ENCODE measurements around the gene THSD4. TPM values are rescaled to one million over a fixed set of nuclear protein-coding genes. Genes with fewer than 3 reads are reported as not detected.

Gene THSD4
- total RNA-seq, 1 experiment from 2014 or later = 24.2 TPM

GRCh38 chr15:71698030-71698429 lies 582.8 kb downstream of the THSD4 start:
- TF ChIP-seq, protein P1, sequence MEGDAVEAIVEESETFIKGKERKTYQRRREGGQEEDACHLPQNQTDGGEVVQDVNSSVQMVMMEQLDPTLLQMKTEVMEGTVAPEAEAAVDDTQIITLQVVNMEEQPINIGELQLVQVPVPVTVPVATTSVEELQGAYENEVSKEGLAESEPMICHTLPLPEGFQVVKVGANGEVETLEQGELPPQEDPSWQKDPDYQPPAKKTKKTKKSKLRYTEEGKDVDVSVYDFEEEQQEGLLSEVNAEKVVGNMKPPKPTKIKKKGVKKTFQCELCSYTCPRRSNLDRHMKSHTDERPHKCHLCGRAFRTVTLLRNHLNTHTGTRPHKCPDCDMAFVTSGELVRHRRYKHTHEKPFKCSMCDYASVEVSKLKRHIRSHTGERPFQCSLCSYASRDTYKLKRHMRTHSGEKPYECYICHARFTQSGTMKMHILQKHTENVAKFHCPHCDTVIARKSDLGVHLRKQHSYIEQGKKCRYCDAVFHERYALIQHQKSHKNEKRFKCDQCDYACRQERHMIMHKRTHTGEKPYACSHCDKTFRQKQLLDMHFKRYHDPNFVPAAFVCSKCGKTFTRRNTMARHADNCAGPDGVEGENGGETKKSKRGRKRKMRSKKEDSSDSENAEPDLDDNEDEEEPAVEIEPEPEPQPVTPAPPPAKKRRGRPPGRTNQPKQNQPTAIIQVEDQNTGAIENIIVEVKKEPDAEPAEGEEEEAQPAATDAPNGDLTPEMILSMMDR (IDR thresholded peaks at IDR 0.05; ENCODE audit: unreplicated experiment) = no peak
- CTCF ChIA-PET = no interaction called here
- no peaks in the 10 kb centered on the region for H3K9me3 Mint-ChIP-seq (ENCODE audit: low read depth, unreplicated experiment)
- DNase-seq = no peak
- no peak overlapping the region for H3K4me3 Mint-ChIP-seq (ENCODE audit: low read depth, unreplicated experiment)
- BruUV-seq (replicated peaks) = no TSS peak
- intact Hi-C loops (cut with micrococcal nuclease; ENCODE audit: unreplicated experiment) = no loop called here
- H3K27ac Mint-ChIP-seq (ENCODE audit: unreplicated experiment) = no peak overlapping the region
- no peaks in the 10 kb centered on the region for H3K27me3 Mint-ChIP-seq (ENCODE audit: unreplicated experiment)
- no peaks in the 10 kb centered on the region for H3K4me1 Mint-ChIP-seq (ENCODE audit: low read depth, unreplicated experiment)
- no peaks in the 10 kb centered on the region for H3K36me3 Mint-ChIP-seq (ENCODE audit: insufficient read depth, unreplicated experiment)

DNA sequence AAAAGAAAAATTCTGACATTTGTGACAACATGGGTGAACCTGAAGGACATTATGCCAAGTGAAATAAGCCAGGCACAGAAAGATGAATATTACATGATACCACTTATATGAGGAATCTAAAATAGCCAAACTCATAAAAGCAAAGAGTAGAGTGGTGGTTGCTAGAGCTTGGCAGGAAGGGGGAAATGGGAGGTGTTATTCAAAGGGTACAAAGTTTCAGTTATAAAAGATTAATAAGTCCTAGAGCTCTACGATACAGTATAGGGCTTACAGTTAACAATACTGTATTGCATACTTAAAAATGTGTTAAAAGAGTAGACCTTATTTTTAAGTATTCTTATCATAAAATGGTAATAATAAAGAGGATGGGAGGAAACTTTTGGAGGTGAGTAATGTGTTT lies 583.5 kb downstream of the THSD4 start:
- no peak overlapping the region for H3K27ac Mint-ChIP-seq (ENCODE audit: unreplicated experiment)
- H3K27me3 Mint-ChIP-seq (ENCODE audit: unreplicated experiment) = no peaks in the 10 kb centered on the region
- no peaks in the 10 kb centered on the region for H3K36me3 Mint-ChIP-seq (ENCODE audit: insufficient read depth, unreplicated experiment)
- no peak overlapping the region for H3K4me3 Mint-ChIP-seq (ENCODE audit: low read depth, unreplicated experiment)
- no peaks in the 10 kb centered on the region for H3K9me3 Mint-ChIP-seq (ENCODE audit: low read depth, unreplicated experiment)
- H3K4me1 Mint-ChIP-seq (ENCODE audit: low read depth, unreplicated experiment) = no peaks in the 10 kb centered on the region
- no TSS peak for BruUV-seq (replicated peaks)
- TF ChIP-seq, protein P1 (IDR thresholded peaks at IDR 0.05; ENCODE audit: unreplicated experiment) = no peak
- CTCF ChIA-PET = interaction anchor here (0.8 kb wide), 1 partner anchor 9 kb away, joined by 7 read pairs; no protein-coding TSS in a partner anchor
- intact Hi-C loops (cut with micrococcal nuclease; ENCODE audit: unreplicated experiment) = no loop called here
- no peak for DNase-seq

DNA sequence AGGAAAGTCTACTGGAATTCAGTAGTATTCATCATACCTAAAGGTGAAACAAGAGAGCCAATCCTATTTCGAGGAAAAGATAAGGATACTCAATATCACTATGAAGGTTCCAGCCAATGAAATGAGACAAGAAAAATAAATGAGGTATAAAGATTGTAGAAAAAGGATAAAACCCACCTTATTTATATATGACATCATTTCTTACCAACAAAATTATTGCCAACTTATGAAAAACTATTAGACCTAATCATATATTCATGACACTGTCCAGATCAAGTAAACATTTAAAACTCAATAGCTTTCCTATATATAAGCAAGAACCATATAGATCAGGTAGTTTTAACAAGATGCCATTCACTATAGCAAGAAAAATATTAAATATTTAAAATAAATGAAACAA lies 584.7 kb downstream of the THSD4 start:
- H3K36me3 Mint-ChIP-seq (ENCODE audit: insufficient read depth, unreplicated experiment) = no peaks in the 10 kb centered on the region
- H3K27ac Mint-ChIP-seq (ENCODE audit: unreplicated experiment) = no peak overlapping the region
- intact Hi-C loops (cut with micrococcal nuclease; ENCODE audit: unreplicated experiment) = no loop called here
- no peaks in the 10 kb centered on the region for H3K9me3 Mint-ChIP-seq (ENCODE audit: low read depth, unreplicated experiment)
- no peak for DNase-seq
- peaks cover 6% of the 10 kb centered on the region for H3K4me1 Mint-ChIP-seq (ENCODE audit: low read depth, unreplicated experiment)
- H3K4me3 Mint-ChIP-seq (ENCODE audit: low read depth, unreplicated experiment) = no peak overlapping the region
- CTCF ChIA-PET = no interaction called here
- TF ChIP-seq, protein P1 (IDR thresholded peaks at IDR 0.05; ENCODE audit: unreplicated experiment) = no peak
- BruUV-seq (replicated peaks) = no TSS peak
- peaks cover 3% of the 10 kb centered on the region for H3K27me3 Mint-ChIP-seq (ENCODE audit: unreplicated experiment)

DNA sequence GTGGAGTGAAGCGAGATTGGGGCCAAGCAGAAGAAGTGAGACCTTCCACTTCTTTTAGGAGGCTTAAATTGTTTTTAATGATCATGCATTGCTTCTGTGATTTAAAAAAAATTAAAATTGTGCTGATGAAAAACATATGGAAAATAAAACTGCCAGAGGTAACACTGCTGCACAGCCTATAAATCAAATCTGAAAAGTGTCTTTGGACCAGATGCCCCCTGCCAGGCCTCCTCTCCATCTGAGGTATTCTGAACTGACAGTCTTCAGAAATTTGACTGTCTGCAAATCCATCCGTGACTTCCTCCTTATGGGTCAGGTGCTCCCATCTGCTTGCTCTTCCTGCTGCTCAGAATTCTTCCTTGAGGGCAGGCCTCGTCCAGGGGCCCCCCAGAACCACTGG lies 586.5 kb downstream of the THSD4 start:
- TF ChIP-seq, protein P1 (IDR thresholded peaks at IDR 0.05; ENCODE audit: unreplicated experiment) = no peak
- Mint-ChIP-seq H3K27me3 (ENCODE audit: unreplicated experiment) (peaks cover 17% of the 10 kb centered on the region), H3K9me3 (ENCODE audit: low read depth, unreplicated experiment) (no peaks in the 10 kb centered on the region), H3K4me3 (ENCODE audit: low read depth, unreplicated experiment) (no peak overlapping the region), H3K4me1 (ENCODE audit: low read depth, unreplicated experiment) (peaks cover 24% of the 10 kb centered on the region), H3K36me3 (ENCODE audit: insufficient read depth, unreplicated experiment) (no peaks in the 10 kb centered on the region), H3K27ac (ENCODE audit: unreplicated experiment) (no peak overlapping the region)
- CTCF ChIA-PET = no interaction called here
- no TSS peak for BruUV-seq (replicated peaks)
- intact Hi-C loops (cut with micrococcal nuclease; ENCODE audit: unreplicated experiment) = no loop called here
- DNase-seq = no peak
